HG02642 (cell line): ENCODE measurements around the gene OXSR1.
"Not testable (repeated sequence)": the region's sequence is repeated elsewhere in the genome, so short reads cannot be mapped to it uniquely, and the experiment has no call there.

Experiments used
- ATAC-seq: cut with Tn5 transposase; IDR thresholded peaks from one replicate; pipeline ENCODE4 v1.9.1; 2021; ENCODE audit warnings: mild to moderate bottlenecking; ENCODE audit not compliant: unreplicated experiment, poor library complexity

OXSR1 gene

DNA sequence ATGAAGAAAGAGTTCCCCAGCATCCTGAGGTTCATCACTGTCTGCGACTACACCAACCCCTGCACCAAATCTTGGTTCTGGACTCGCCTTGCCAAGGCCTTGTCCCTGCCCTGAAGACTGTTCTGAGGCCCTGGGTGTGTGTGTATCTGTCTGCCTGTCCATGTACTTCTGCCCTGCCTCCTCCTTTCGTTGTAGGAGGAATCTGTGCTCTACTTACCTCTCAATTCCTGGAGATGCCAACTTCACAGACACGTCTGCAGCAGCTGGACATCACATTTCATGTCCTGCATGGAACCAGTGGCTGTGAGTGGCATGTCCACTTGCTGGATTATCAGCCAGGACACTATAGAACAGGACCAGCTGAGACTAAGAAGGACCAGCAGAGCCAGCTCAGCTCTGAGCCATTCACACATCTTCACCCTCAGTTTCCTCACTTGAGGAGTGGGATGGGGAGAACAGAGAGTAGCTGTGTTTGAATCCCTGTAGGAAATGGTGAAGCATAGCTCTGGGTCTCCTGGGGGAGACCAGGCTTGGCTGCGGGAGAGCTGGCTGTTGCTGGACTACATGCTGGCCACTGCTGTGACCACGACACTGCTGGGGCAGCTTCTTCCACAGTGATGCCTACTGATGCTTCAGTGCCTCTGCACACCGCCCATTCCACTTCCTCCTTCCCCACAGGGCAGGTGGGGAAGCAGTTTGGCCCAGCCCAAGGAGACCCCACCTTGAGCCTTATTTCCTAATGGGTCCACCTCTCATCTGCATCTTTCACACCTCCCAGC is 24.0 kb upstream of the OXSR1 start:
- no peak for ATAC-seq

DNA sequence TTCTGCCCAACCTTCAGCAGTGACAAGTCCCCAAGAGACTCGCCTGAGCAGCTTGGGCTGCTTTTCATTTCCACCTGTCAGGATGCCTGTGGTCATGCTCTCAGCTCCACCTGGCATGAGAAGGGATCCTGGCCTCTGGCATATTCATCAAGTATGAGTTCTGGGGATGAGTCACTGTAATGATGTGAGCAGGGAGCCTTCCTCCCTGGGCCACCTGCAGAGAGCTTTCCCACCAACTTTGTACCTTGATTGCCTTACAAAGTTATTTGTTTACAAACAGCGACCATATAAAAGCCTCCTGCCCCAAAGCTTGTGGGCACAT is 23.4 kb upstream of the OXSR1 start:
- no peak for ATAC-seq

DNA sequence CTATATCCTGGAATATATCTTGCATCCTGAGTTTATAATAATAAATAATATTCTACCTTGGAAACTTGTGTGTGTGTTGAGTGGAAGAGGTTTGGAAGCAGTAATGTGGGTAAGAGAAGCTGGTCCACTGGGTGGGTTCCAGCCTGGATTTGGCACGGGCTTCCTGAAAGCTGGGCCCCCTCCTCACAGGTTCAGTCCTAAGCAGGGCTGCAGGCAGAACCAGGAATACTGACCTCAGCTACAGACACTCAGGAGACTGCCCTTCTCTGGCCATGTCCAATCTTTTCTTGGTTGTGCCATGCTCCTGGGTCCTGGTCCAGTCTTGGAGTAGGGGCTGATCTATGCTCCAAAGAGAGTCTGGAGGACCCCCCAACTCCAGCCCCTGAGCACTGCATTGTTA is 22.4 kb upstream of the OXSR1 start:
- ATAC-seq = no peak

DNA sequence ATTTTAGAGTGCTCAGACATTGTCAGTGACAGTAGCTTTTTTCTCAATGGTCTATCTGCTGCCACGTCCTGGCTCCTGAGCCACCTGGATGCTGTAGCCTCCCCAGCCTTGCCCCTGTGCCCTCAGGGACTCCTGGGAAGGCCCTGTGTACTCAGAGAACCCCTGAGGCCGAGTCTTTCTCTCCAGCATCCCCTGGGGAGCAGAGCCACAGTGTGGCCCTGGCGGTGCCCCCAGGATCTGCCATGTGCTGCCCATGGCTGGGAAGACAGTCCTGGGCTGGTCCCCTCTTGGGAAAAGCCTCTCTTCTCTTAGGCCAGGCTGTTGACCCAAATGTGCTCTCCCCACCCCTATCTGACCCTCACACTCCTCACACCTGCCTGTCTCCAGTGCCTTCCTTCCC is 21.8 kb upstream of the OXSR1 start:
- ATAC-seq = no peak

DNA sequence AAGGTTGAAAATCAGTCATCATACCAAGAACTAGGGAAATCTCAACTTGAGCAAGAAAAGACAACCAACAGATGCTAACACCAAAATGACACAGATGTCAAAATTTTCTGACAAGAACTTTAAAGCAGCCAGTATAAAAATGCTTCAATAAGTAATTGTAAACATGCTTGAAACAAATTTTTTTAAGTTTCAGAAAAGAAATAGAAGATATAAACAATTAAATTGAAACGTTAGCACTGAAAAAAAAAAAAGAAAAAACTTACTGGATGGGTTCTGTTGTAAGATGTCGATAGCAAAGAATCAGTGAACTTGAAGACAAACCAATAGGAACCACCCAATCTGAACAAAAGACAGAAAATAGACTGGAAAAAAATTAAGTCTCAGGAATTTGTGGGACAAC is 18.8 kb upstream of the OXSR1 start:
- no peak for ATAC-seq

DNA sequence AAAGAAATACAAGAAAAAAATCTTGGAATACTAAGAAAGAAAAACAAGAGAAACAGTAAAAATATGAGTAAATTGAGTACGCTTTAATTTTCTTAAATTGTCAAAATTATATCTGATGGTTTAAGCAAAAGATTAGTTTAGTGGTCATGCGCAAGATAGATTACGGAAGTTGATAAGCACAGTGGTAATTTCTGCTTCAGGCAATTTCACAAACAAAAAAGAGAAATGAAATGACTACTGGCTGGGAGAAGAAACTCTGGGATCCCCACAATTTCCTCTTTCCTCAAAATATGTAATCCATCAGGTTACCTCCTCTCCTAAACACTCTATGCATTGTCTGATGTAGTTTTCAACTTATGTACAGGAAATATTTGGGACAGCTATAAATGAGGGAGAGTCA is 17.9 kb upstream of the OXSR1 start:
- ATAC-seq = no peak

DNA sequence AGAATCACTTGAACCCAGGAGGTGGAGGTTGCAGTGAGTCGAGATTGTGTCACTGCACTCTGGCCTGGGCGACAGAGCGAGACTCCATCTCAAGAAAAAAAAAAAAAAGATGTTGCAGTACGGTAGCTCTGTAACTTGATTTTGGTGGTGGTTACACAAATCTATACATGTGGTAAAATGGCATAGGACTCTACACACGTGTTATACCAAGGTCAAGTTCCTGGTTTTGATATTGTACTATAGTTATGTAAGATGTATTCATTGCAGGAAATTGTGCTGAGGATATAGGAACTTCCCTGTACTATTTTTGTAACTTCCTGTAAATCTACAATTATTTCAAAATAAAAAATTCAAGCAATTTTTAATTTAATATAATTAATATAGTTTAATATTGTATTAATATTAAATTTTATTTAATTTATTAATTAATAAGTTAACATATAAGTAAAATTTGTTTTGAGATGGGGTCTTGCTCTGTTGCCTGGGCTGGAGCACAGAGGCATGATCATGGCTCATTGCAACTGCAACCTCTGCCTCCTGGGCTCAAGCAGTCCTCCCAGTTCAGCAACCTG is 16.9 kb upstream of the OXSR1 start:
- no peak for ATAC-seq

DNA sequence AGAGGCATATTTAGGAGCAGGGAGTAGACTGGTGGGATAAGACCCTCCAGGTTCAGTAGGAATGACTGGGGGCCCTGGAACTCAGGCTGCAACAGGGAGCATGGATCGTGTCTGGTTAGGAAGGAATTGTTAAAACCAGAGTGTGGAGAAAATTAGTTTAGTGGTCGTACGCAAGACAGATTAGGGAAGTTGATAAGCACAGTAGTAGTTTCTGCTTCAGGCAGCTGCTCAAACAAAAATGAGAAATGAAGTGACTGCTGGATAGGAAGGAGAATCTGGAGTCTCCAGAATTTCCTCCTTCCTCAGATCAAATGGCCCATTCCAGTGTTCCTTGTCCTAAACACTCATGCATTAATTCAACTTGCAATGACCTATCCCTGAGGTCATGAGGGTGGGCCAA is 15.6 kb upstream of the OXSR1 start:
- no peak for ATAC-seq

DNA sequence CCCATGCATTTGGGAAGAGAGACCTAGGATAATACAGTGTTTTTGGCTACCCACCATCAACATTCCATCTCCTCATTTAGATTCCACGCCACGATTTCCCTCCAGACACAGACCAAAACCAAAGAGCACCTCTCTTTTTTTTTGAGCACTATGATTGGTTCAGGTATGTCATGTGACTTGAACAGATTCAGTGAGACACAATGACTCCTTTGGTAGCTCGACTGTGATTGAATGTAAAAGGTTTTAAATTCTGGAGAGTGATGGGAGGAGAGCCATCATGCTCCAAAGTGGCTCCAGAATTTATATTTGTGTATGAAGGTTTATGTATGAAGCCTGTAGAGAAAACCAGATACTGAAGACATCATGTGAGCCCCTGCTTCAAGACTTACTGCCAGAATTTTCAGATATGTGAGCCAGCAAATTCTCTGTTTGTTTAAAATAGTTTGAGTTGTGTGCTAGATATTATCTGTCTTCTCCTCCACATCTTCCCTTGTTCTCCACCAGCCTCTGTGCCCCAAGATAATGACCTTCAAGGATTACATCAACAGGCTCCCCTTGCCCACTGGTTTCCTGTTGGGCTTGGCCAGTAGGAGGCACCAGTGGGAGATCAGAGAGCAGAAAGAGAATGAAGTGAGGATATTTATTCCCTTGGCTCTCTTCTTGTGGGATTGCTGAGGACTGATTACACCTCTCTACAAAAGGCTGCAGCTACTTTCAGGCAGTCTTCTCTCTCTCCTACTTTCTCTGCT is 14.4 kb upstream of the OXSR1 start:
- ATAC-seq = no peak

DNA sequence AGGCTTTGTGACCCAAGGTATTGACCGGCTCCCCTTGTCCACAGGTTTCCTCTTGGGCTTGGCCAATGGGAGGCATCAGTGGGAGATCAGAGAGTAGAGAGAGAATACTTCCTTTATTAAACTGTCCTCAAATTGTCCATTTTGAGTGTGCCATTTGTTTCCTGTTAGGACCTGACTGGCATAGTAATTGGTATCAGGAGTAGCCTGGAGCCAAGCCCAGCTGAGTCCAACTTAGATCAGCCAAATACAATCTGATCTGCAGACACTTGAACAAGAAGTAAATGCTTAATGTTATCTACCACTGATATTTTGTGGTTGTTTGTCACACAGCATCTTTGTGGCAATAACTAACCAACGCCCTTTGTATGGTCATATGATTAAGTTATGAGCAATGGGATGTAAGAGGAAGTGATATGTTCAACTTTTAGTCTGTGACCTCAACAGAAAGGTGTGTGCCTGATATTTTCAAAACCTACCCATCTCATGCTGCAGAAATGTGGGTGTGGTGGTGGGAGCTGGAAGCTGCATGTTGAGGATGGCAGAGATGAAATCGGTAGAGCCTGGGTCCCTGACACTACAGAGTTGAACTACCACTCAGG is 13.6 kb upstream of the OXSR1 start:
- no peak for ATAC-seq

DNA sequence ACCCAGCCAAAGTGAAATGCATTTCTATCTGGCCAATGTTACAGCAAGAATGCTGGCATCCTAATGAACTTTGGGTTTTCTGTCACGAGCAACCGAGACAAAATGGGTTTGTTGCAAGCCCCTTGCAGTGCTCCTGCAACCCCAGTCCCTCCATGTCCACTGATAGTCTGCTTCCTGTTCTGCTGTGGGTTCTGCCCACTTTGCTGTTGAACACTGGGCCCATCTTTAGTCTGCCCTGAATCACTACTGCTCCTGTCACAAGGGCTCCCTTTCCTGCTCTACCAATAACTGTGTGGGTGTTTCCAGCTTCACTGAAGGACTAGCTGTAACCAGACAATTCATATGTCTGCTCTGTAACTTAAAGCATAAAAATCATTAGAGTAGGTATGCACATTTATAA is 12.7 kb upstream of the OXSR1 start:
- ATAC-seq = no peak

DNA sequence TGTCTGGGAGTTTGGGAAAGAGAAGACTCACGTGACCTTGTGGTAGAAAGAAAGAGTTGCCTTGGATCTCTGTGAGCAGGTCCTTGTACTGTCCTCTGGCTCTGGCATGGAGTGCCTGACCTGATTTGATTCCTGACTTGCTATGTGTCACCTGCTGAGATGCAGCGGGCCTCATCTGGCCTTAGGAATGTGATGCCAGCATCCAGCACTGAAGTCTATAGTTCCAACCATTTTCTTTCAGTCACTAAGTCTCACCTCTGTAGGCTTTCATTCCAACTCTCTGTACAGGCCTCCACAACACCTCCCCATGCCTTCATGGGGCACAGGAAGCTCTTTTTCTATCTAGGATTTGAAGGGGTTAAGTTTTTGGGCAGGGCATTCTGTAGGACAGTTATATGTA is 12.1 kb upstream of the OXSR1 start:
- ATAC-seq = no peak

DNA sequence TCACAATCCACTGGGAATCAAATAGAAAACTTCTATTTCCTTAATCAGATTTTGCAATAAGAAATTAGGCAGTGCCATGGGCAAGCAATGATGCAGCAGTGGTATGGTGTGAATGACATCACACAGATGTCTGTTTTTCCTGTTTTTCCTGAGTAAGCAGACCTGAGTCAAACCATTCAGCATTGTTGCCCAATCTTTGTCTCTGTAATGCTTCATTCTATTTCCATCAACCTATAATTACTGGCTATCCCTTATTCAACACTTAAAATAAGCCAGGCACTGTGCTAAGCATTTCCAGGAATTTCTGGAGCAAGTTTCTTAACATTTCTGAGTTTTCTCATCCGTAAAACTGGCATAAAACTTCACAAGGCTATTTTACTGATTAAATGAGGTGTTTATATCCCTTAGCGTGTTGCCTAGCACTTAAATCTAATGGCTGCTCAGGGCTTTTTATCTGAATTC is 11.3 kb upstream of the OXSR1 start:
- ATAC-seq = no peak

DNA sequence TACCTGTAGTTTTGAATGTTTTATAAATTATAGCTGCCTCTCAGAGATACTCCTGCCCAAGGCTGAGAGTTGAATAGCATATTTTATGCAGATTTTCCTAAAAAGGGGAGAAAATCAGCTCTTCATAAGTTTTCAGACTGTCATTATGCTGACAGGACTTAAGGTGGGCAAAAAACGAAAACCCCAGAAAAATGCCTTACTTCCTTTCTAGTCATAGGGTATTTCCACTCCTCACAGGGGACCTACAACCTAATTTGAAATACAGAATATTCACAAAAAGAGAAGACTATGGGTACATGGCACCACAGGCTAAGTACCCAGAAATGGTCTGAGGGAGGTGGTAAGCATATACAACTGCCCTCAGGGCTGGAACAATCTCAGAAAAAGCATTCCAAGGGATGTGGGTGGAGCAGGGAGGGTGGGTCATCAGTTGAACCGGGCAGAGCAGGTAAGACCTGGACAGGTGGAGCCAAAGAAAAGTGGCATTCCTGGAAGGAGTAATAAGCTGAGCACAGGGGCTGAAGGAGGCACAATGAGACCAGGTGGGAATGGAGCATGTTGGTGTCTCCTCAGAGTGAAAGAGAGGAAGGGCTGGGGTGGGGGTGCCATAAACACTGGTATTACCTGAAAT is 10.6 kb upstream of the OXSR1 start:
- no peak for ATAC-seq

DNA sequence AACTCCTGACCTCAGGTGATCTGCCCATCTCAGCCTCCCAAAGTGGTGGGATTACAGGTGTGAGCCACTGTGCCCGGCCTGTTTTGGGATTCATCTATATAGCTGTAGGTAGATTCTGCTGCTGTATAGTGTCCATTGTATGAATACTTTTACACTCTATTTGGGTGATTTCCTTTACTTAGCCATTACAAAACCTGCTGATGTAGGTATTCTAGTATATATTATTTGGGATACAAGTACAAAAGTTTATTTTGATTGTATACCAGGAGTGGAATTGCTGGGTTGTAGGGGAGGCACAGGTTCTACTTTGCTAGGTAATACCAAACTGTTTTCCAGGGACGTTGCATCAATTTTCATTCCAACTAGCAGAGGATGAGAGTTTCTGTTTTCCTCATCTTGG is 9.5 kb upstream of the OXSR1 start:
- ATAC-seq = no peak

DNA sequence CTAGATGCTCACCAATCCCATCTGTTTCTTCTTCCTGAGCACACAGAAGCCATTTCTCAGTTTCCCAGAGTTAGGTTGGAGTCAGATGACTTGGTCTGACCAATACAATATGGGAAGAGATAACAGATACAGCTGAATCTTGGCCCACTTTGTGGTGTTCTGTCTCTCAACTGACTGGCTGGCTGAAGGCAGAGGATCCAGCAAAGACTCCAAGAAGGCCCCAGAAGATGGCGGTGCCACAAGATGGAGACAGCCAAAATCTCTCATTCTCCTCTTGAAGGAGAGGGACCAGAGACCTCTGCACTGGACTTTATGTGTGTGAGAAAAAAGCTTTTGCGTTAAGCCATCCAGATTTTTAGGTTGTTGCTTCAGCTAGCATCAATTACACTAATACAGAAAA is 8.2 kb upstream of the OXSR1 start:
- ATAC-seq = no peak

DNA sequence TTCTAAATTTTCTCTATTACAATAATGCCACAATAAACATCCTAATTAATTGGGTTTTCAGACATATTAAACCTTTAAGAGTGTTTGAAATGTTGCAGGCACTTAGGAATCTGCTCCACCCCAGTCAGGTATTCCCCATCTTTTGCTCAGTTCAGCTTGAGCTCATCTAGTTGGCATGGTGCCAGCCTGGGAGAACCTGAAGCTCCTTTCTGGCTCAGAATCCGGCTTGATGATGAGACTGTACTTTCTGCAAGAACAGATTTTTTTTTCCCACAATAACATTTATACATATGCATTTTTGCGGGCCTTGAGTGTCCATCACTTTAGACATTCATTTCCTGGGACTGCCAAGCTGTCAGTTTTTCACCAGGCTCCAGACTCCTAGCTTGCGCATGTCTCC is 7.7 kb upstream of the OXSR1 start:
- ATAC-seq = no peak

DNA sequence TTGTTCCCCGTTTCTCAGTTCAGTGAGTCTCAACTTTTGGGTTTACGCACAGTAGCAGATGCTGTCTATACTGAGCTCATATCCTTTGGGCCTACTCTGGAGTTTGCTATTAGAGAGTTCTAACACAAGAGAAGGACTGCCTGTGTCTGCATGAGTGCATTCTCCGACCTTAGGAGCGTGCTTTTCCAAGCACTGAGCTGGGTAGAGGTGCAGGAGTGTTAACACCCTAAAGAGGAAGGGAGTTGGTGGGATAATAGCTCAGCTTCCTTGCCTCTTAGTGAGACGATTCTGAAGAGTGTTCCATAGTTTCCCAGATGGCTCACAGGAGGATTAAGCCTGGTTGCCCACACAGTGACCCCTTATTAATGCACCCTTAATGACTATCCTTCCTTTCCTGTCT is 6.9 kb upstream of the OXSR1 start:
- no peak for ATAC-seq

DNA sequence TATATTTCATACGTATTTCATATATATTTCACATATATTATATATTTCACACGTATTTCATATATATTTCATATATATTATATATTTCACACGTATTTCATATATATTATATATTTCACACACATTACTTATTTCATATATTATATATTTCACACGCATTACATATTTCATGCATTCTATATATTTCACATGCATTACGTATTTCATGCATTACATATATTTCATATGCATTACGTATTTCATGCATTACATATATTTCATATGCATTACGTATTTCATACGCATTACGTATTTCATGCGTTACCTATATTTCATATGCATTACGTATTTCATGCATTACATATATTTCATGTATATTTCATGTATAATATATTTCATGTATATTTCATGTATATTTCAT is 4.6 kb upstream of the OXSR1 start:
- not testable (repeated sequence) for ATAC-seq

DNA sequence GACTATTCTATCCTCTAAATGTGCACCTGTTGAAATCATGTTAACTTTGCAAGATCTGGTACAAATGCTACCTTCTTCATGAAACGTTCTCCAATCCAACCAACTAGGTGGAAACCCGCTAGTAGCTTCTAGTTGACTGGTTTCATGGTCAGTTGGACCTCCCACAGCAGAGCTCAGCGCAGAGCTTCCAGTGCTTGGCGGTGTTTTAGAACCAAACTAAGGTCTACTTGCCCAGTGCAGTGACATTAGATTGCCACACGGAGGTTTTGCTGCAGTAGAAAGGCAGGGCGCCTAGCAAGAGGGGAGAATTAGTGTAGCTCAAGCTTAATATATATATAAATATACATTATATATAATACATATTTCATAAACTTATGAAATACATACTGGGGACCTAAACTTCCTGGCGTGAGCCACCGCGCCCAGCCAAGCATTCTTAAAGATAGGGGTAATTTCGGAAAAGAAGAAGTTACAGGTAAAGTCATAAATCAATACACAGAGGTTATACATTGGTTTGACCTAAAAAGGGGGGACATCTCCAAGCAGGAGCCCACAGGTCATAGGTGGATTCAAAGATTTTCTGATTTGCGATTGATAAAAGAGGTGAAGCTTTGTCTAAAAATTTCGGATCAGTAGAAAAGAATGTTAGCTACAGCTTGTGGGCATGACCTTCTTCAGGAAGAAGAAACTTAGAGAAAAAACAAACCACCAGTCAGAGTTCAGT is 2.1 kb upstream of the OXSR1 start:
- ATAC-seq = no peak
